Measurements from ENCODE around the gene GALT. TPM values are rescaled to one million over a fixed set of nuclear protein-coding genes. Genes with fewer than 3 reads are reported as not detected.

Gene GALT
- total RNA-seq, 1 donor from 2014 or later: 51.5 TPM

- Histone ChIP-seq H3K9me3 (replicated peaks) (no peaks in the 10 kb centered on the region), H3K27me3 (ENCODE audit: low read depth) (no peaks in the 10 kb centered on the region), H3K36me3 (no peaks in the 10 kb centered on the region), H3K27ac (replicated peaks) (no peak overlapping the region), H3K4me3 (no peak overlapping the region), H3K4me1 (peaks cover 31% of the 10 kb centered on the region)
- no peak for DNase-seq
- intact Hi-C loops (cut with micrococcal nuclease): no loop called here
- TF ChIP-seq CTCF (IDR thresholded peaks at IDR 0.05; ENCODE audit: borderline replicate concordance): no peak
These were observed 3.8 kb upstream of the GALT start for GRCh38 chr9:34642679-34643078.

GRCh38 chr9:34644766-34645314 lies 1.6 kb upstream of the GALT start:
- peaks cover 38% of the 10 kb centered on the region for H3K4me1 ChIP-seq
- intact Hi-C loops (cut with micrococcal nuclease): no loop called here
- no peak for DNase-seq
- peaks cover 19% of the 10 kb centered on the region for H3K36me3 ChIP-seq
- no peaks in the 10 kb centered on the region for H3K27me3 ChIP-seq (ENCODE audit: low read depth)
- no peak for TF ChIP-seq CTCF (IDR thresholded peaks at IDR 0.05; ENCODE audit: borderline replicate concordance)
- peak overlapping the region; percentile 19 for H3K27ac ChIP-seq (replicated peaks)
- H3K4me3 ChIP-seq: no peak overlapping the region
- H3K9me3 ChIP-seq (replicated peaks): no peaks in the 10 kb centered on the region

GRCh38 chr9:34647084-34647403 lies 569 bp downstream of the GALT start:
- H3K9me3 ChIP-seq (replicated peaks): no peaks in the 10 kb centered on the region
- TF ChIP-seq CTCF (IDR thresholded peaks at IDR 0.05; ENCODE audit: borderline replicate concordance): no peak
- intact Hi-C loops (cut with micrococcal nuclease): no loop called here
- H3K4me3 ChIP-seq: peak overlapping the region; percentile 88
- no peak for DNase-seq
- H3K27me3 ChIP-seq (ENCODE audit: low read depth): no peaks in the 10 kb centered on the region
- H3K36me3 ChIP-seq: peaks cover 29% of the 10 kb centered on the region
- H3K4me1 ChIP-seq: peaks cover 52% of the 10 kb centered on the region
- peak overlapping the region; percentile 98 for H3K27ac ChIP-seq (replicated peaks)

GRCh38 chr9:34647651-34648050 lies 1.2 kb downstream of the GALT start:
- Histone ChIP-seq H3K4me3 (peak overlapping the region; percentile 88), H3K27me3 (ENCODE audit: low read depth) (no peaks in the 10 kb centered on the region), H3K27ac (replicated peaks) (peak overlapping the region; percentile 98), H3K4me1 (peaks cover 58% of the 10 kb centered on the region), H3K36me3 (peaks cover 29% of the 10 kb centered on the region), H3K9me3 (replicated peaks) (no peaks in the 10 kb centered on the region)
- TF ChIP-seq CTCF (IDR thresholded peaks at IDR 0.05; ENCODE audit: borderline replicate concordance): no peak
- intact Hi-C loops (cut with micrococcal nuclease): no loop called here
- DNase-seq: no peak

GRCh38 chr9:34648673-34649072 lies 2.2 kb downstream of the GALT start:
- TF ChIP-seq CTCF (IDR thresholded peaks at IDR 0.05; ENCODE audit: borderline replicate concordance): no peak
- no peaks in the 10 kb centered on the region for H3K9me3 ChIP-seq (replicated peaks)
- intact Hi-C loops (cut with micrococcal nuclease): no loop called here
- no peak overlapping the region for H3K4me3 ChIP-seq
- no peak overlapping the region for H3K27ac ChIP-seq (replicated peaks)
- H3K4me1 ChIP-seq: peaks cover 68% of the 10 kb centered on the region
- no peaks in the 10 kb centered on the region for H3K27me3 ChIP-seq (ENCODE audit: low read depth)
- no peak for DNase-seq
- peaks cover 29% of the 10 kb centered on the region for H3K36me3 ChIP-seq
